ENCODE results near the gene ETNK2. TPM values are rescaled to one million over a fixed set of nuclear protein-coding genes. Genes with fewer than 3 reads are reported as not detected.

ETNK2 gene
- total and polyA plus RNA-seq, 3 donors from 2014 or later = 116 to 227 (median 187) TPM

GRCh38 chr1:204197068-204197467 is 45.2 kb upstream of the ETNK2 start:
- Histone ChIP-seq H3K36me3 (ENCODE audit: low read depth, missing control alignments) (no peaks in the 10 kb centered on the region), H3K4me1 (peaks cover 7% of the 10 kb centered on the region), H3K4me3 (no peak overlapping the region), H3K9me3 (no peaks in the 10 kb centered on the region), H3K27ac (no peak overlapping the region), H3K27me3 (no peaks in the 10 kb centered on the region)
- DNase-seq = no peak
- TF ChIP-seq CTCF (IDR thresholded peaks at IDR 0.05) = no peak
- no peak for TF ChIP-seq POLR2A (IDR thresholded peaks at IDR 0.05)
- intact Hi-C loops (cut with DNase I; ENCODE audit: low total_unique reads) = no loop called here
- WGBS, 2 donors = 94 to 95% methylated on average over 5 of the region's 5 CpGs

DNA sequence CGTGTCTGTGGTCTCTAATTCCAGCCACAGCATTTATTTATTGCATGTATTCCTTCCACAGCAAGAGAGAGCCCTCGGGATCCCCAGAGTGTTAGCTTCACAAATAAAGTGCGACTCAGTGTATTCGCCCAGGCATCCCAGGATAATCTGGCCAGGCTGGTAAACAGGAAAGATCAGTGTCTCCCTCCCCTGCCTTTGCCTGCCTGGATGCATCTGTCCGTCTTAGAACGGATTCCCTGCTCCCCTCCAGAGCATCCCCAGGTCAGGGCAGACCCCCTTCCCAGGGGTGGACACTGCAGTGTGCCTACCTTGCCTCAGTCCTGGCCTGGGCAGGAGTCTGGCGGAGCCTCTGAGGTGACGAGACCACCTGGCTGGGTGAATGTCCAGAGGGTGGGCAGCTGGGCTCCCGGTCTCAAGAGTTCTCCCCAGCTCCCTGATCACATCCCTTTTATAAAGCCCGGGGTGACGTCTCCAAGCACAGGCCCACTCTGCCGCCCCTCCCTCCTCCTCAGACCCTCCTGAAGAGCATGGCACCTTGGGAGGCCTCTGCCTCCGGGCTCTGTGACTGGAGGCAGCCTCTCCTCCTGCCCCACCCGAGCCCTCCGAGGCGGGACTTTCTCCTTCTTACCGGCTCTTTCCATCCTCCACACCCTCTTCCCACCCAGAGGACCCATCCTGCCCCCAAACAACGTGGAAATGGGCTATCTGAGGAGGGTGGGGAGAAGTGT is 44.4 kb upstream of the ETNK2 start, which contains the start of gene KISS1:
KISS1 (minus strand) TSS at position 424 of the 728 bp plus-strand sequence. CDS start 3,615 bp downstream, outside the sequence.
- 77 to 78% methylated on average over 16 to 18 of the region's 18 CpGs for WGBS, 2 donors
- no peak for DNase-seq

DNA sequence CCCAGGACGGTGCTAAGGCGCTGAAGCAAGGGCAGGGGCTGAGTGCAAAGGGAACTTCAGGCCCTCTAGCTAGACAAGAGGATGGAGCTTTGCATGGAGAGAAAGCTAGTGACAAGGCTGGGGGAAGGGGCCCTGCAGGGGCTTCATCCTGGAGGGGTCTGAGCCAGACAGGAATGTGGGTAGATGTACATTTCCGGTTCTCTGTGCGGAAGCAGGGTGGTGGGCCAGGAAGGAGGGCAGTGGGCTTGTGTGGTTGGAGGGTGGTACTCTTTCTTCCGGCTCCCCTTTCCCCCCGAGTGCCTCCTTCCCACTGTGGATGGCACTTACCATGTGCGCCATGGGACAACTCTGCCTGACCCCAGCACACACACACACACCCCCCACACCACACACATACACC is 42.9 kb upstream of the ETNK2 start:
- H3K9me3 ChIP-seq = no peaks in the 10 kb centered on the region
- TF ChIP-seq CTCF (IDR thresholded peaks at IDR 0.05) (no peak), POLR2A (IDR thresholded peaks at IDR 0.05) (no peak)
- intact Hi-C loops (cut with DNase I; ENCODE audit: low total_unique reads) = no loop called here
- H3K4me3 ChIP-seq = no peak overlapping the region
- DNase-seq = no peak
- peaks cover 7% of the 10 kb centered on the region for H3K4me1 ChIP-seq
- H3K27me3 ChIP-seq = no peaks in the 10 kb centered on the region
- no peaks in the 10 kb centered on the region for H3K36me3 ChIP-seq (ENCODE audit: low read depth, missing control alignments)
- no peak overlapping the region for H3K27ac ChIP-seq
- WGBS, 2 donors = 62 to 79% methylated on average over 7 of the region's 7 CpGs

More for the DNA sequence above, 44.4 kb upstream of the ETNK2 start, which contains the start of gene KISS1:
- Histone ChIP-seq H3K36me3 (ENCODE audit: low read depth, missing control alignments) (no peaks in the 10 kb centered on the region), H3K4me3 (no peak within 1 kb of the TSS), H3K27ac (no peak within 1 kb of the TSS), H3K4me1 (peaks cover 7% of the 10 kb centered on the region), H3K9me3 (no peaks in the 10 kb centered on the region), H3K27me3 (no peaks in the 10 kb centered on the region)
- TF ChIP-seq CTCF (IDR thresholded peaks at IDR 0.05) = no peak
- TF ChIP-seq POLR2A (IDR thresholded peaks at IDR 0.05) = no peak
- intact Hi-C loops (cut with DNase I; ENCODE audit: low total_unique reads) = no loop called here

- H3K27ac ChIP-seq = no peak overlapping the region
- intact Hi-C loops (cut with DNase I; ENCODE audit: low total_unique reads) = no loop called here
- 68 to 89% methylated on average over 2 of the region's 2 CpGs for WGBS, 2 donors
- TF ChIP-seq CTCF (IDR thresholded peaks at IDR 0.05) (no peak), POLR2A (IDR thresholded peaks at IDR 0.05) (no peak)
- H3K9me3 ChIP-seq = no peaks in the 10 kb centered on the region
- no peaks in the 10 kb centered on the region for H3K36me3 ChIP-seq (ENCODE audit: low read depth, missing control alignments)
- DNase-seq = no peak
- peaks cover 7% of the 10 kb centered on the region for H3K4me1 ChIP-seq
- H3K27me3 ChIP-seq = no peaks in the 10 kb centered on the region
- no peak overlapping the region for H3K4me3 ChIP-seq
These were observed 42.2 kb upstream of the ETNK2 start for GRCh38 chr1:204194080-204194479.

All from testis (tissue), 3 donors.